Testis (tissue), 3 donors: ENCODE results near the gene SHISA6. TPM values are rescaled to one million over a fixed set of nuclear protein-coding genes. Genes with fewer than 3 reads are reported as not detected.

Experiments used
- DNase-seq: peaks from one replicate; pipeline ENCODE4 v3.0.0-alpha.2; 2019
- H3K27ac ChIP-seq, 2 donors: fragments of 200-600 bp; sonication (generic); one replicate each; pipeline ENCODE4 v1.5.1; 2019
- H3K27me3 ChIP-seq: fragments of 200-600 bp; sonication (generic); one replicate; pipeline ENCODE4 v1.5.1; 2019
- H3K36me3 ChIP-seq: fragments of 200-600 bp; sonication (generic); one replicate; pipeline ENCODE4 v1.5.1; 2017; ENCODE audit warnings: low read depth; ENCODE audit errors: missing control alignments
- H3K4me1 ChIP-seq: fragments of 200-600 bp; sonication (generic); one replicate; pipeline ENCODE4 v1.5.1; 2019
- H3K4me3 ChIP-seq, 2 donors: fragments of 200-600 bp; sonication (generic); one replicate each; pipeline ENCODE4 v1.5.1; 2017 to 2019
- H3K9me3 ChIP-seq: fragments of 200-600 bp; sonication (generic); one replicate; pipeline ENCODE4 v1.5.1; 2017
- POLR2A ChIP-seq: fragments of 450-650 bp; IDR thresholded peaks from one replicate; pipeline ENCODE4 v1.6.1; 2017; ENCODE audit warnings: antibody characterized with exemption, mild to moderate bottlenecking, moderate library complexity
- WGBS, 2 donors: methylation state at CpG; one replicate each; pipeline ENCODE4 v1.1.5; 2018; 5-methylcytosine and 5-hydroxymethylcytosine counted together
- intact Hi-C: fragments of 100-400 bp; cut with DNase I; formaldehyde crosslinking; loops from one replicate; pipeline ENCODE4 v1.15.1; 2023; ENCODE audit warnings: low total_unique reads
- polyA plus RNA-seq: library from polyadenylated mRNA; stranded (reverse); fragments of 350-450 nt; fragmentation: Illumina TruSeq; extraction: RNeasy Lipid Tissue Mini Kit (QIAGEN cat#74804); gene quantifications from one replicate; pipeline ENCODE4 v1.2.3, GENCODE V29; 2014; ENCODE audit warnings: low read depth, low replicate concordance; ENCODE audit not compliant: insufficient read depth
- total RNA-seq, 2 donors: library from RNA; depleted of rRNA; stranded (reverse); fragments of >200 nt; gene quantifications; one replicate each; pipeline ENCODE4 v1.2.3, GENCODE V29; 2016
- TF ChIP-seq, protein P1 (sequence below), 3 experiments: fragments of 450-650 bp in 2 of 3; fragments of 200-600 bp in 1 of 3; sonication (generic) in 1 of 3; IDR thresholded peaks; one replicate each; pipeline ENCODE4 v1.5.1; 2016 to 2019; ENCODE audit warnings: antibody characterized with exemption in 3 of 3, mild to moderate bottlenecking in 2 of 3, moderate library complexity in 1 of 3

Gene SHISA6
- total and polyA plus RNA-seq, 3 donors from 2014 or later = 4.0 to 10.3 (median 7.5) TPM

DNA sequence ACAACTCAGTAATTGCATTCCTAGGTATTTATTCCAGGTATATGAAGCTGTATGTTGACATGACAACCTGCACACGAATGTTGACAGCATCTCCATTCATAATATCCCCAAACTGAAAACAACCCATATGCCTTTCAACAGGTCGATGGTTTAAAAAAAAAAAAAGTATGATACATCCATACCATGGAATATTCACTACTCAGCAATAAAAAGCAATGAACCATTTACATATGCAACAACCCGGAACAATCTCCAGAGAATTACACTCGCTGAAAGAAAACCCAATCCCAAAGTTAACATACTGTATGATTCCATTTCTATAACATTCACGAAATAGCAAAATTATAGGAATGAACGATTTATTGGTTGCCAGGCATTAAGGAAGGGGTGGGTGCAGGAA, 304.0 kb downstream of the SHISA6 start:
- Histone ChIP-seq H3K27me3 (no peaks in the 10 kb centered on the region), H3K4me3 (no peak overlapping the region), H3K9me3 (no peaks in the 10 kb centered on the region), H3K36me3 (no peaks in the 10 kb centered on the region), H3K4me1 (no peaks in the 10 kb centered on the region), H3K27ac (no peak overlapping the region)
- DNase-seq = no peak
- WGBS, 2 donors = 83 to 91% methylated on average over 6 of the region's 6 CpGs
- intact Hi-C loops = no loop called here
- TF ChIP-seq, protein P1, sequence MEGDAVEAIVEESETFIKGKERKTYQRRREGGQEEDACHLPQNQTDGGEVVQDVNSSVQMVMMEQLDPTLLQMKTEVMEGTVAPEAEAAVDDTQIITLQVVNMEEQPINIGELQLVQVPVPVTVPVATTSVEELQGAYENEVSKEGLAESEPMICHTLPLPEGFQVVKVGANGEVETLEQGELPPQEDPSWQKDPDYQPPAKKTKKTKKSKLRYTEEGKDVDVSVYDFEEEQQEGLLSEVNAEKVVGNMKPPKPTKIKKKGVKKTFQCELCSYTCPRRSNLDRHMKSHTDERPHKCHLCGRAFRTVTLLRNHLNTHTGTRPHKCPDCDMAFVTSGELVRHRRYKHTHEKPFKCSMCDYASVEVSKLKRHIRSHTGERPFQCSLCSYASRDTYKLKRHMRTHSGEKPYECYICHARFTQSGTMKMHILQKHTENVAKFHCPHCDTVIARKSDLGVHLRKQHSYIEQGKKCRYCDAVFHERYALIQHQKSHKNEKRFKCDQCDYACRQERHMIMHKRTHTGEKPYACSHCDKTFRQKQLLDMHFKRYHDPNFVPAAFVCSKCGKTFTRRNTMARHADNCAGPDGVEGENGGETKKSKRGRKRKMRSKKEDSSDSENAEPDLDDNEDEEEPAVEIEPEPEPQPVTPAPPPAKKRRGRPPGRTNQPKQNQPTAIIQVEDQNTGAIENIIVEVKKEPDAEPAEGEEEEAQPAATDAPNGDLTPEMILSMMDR (IDR thresholded peaks at IDR 0.05) = no peak
- TF ChIP-seq POLR2A = no peak

DNA sequence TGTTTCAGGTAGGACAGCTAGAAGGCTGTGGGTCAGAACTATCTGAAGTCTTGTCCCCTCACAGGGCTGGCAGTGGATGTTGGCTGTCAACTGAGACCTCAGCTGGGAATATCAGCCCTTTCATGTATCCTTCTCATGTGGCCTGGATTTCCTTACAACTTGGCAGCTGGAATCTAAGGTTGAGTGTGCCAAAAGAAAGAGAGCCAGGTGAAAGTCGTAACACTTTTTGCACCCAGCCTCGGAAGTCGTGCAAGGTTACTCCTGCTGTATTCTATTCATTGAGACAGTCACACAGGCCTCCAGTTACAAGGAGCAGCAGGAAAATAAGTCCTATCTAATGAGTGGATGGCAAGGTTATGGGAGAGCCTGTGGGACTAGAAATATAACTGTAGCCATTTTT, 304.7 kb downstream of the SHISA6 start:
- Histone ChIP-seq H3K9me3 (no peaks in the 10 kb centered on the region), H3K27ac (no peak overlapping the region), H3K36me3 (no peaks in the 10 kb centered on the region), H3K4me1 (no peaks in the 10 kb centered on the region), H3K4me3 (no peak overlapping the region), H3K27me3 (no peaks in the 10 kb centered on the region)
- no peak for DNase-seq
- 76 to 84% methylated on average over 3 of the region's 3 CpGs for WGBS, 2 donors
- intact Hi-C loops = no loop called here
- TF ChIP-seq POLR2A = no peak
- TF ChIP-seq, protein P1 (IDR thresholded peaks at IDR 0.05) = no peak

GRCh38 chr17:11547853-11548252, 306.8 kb downstream of the SHISA6 start:
- TF ChIP-seq, protein P1 (IDR thresholded peaks at IDR 0.05) = no peak
- no peak for TF ChIP-seq POLR2A
- 93 to 95% methylated on average over 4 of the region's 4 CpGs for WGBS, 2 donors
- DNase-seq = no peak

DNA sequence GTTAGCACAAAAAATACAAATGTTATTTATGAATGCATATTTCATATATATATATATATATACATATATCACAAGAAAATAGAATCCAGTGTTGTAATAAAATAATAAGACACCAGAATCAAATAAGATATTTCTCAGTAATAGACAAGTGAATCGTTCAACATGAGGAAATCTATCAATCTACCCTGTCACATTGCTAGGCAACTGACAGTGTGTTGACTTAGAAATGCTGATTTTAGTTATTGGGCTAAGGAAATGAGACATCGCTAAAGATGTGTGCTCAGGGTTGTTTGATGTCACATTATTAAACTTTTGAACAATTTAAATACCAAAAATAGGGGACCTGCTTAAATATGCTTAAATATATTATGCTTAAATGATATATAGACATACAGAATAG, 307.4 kb downstream of the SHISA6 start:
- Histone ChIP-seq H3K9me3 (no peaks in the 10 kb centered on the region), H3K27ac (no peak overlapping the region), H3K27me3 (no peaks in the 10 kb centered on the region), H3K4me3 (no peak overlapping the region), H3K36me3 (no peaks in the 10 kb centered on the region), H3K4me1 (peaks cover 10% of the 10 kb centered on the region)
- no peak for TF ChIP-seq POLR2A
- TF ChIP-seq, protein P1 (IDR thresholded peaks at IDR 0.05) = no peak
- intact Hi-C loops = no loop called here
- WGBS, 2 donors = 86 to 92% methylated on average over 2 of the region's 2 CpGs
- DNase-seq = no peak

More at GRCh38 chr17:11547853-11548252, 306.8 kb downstream of the SHISA6 start:
- Histone ChIP-seq H3K27me3 (no peaks in the 10 kb centered on the region), H3K4me1 (peaks cover 10% of the 10 kb centered on the region), H3K27ac (no peak overlapping the region), H3K4me3 (no peak overlapping the region), H3K9me3 (no peaks in the 10 kb centered on the region), H3K36me3 (no peaks in the 10 kb centered on the region)
- intact Hi-C loops = no loop called here

DNA sequence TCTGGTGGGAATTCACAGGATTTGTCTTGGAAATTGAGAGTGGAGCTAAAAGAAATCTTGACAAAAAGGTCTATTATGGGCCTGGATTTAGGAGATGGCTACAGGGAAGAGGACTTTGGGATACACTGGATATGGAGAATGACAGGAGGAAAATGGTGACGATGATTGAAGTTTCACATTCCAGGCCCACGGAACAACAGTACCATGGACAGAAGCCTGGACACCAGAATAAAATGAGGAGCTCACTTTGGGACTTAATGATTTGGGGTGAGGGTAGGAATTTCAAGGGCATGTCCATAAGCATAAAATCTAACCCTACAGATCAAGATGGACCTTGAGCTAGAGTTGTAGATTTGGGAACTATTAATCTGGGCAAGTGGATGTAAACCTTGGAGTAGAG, 309.4 kb downstream of the SHISA6 start:
- WGBS, 2 donors = 95 to 100% methylated on average over 2 of the region's 2 CpGs
- no peaks in the 10 kb centered on the region for H3K9me3 ChIP-seq

More for the DNA sequence above, 309.4 kb downstream of the SHISA6 start:
- TF ChIP-seq, protein P1 (IDR thresholded peaks at IDR 0.05) = no peak
- TF ChIP-seq POLR2A = no peak
- peak overlapping the region in 1 of 2 donors; percentile 7 for H3K27ac ChIP-seq
- no peak for DNase-seq
- H3K4me3 ChIP-seq = no peak overlapping the region
- H3K4me1 ChIP-seq = peaks cover 10% of the 10 kb centered on the region
- intact Hi-C loops = no loop called here
- H3K27me3 ChIP-seq = no peaks in the 10 kb centered on the region
- H3K36me3 ChIP-seq = no peaks in the 10 kb centered on the region
